Adrenal gland (tissue), 5 donors: Measurements from ENCODE around the gene SPINK5.

Experiments used
- CTCF ChIP-seq, 6 experiments: fragments of 450-650 bp in 4 of 6; fragments of 200-600 bp in 2 of 6; sonication (generic) in 1 of 6; IDR thresholded peaks; 1 replicate in 5 of 6; 2 replicates in 1 of 6; pipeline versions ENCODE4 v1.5.1 to v1.8.0; 2016 to 2021; ENCODE audit warnings: antibody characterized with exemption in 6 of 6, mild to moderate bottlenecking in 2 of 6, moderate library complexity in 1 of 6
- POLR2A ChIP-seq, 2 donors: fragments of 450-650 bp; IDR thresholded peaks; one replicate each; pipeline ENCODE4 v1.6.1; 2017; ENCODE audit warnings: antibody characterized with exemption in 2 of 2, mild to moderate bottlenecking in 2 of 2, moderate library complexity in 1 of 2
- donor health status: DM: no; HTN: no; CAD: no.

DNA sequence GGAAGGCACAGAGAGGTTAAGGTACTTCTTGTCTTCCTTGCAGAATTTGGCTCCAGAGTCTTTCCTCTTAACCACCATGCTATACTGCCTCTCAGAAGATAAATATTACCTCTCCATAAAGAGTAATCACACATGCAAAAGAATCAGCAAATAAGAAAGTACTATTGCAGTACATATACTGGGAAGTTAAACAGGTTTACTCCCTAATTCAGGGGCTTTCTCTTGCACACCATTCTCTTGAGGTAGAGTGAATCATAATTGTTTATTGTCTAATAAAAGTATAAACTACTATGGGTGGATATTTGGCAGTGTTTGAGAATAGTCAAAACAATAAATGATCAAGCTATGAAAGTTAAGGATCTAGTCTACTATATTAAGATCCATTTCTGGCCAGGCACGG, 40.4 kb downstream of the SPINK5 start:
- TF ChIP-seq CTCF (IDR thresholded peaks at IDR 0.05), result no peak
- no peak for TF ChIP-seq POLR2A (IDR thresholded peaks at IDR 0.05)
